ENCODE data around the gene DTWD1.
"Not testable (repeated sequence)": the region's sequence is repeated elsewhere in the genome, so short reads cannot be mapped to it uniquely, and the experiment has no call there.

Gene DTWD1

DNA sequence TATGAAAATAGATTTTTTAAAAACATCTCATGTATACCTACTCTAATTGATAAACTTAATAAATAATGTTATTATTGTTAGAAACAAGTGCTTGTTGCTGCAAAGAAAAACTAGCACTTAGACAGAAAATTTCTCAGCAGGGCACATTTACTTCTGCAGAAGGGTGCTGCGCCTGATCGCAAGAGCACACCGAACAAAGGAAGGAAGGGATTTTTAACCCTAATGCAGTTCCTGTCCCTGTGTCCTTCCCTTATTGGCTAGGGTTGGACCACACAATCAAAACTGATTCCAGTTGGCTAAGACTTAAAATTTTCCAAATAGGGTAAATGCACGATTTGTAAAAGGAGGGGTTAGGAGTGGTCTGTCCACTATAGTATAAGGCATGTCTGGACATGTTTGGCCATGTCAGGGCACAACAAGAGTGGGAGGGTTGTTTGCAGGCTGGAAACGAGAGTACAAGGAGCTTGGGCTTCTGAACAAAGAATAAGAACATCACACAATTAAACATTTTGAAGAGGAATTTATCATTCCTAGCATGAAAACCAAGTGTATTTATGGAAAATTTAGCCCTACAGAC, 4.7 kb downstream of the DTWD1 start:
- Mint-ChIP-seq H3K27ac (no peak overlapping the region), H3K4me3 (no peak overlapping the region), H3K9me3 (peaks cover 3% of the 10 kb centered on the region), H3K4me1 (peaks cover 25% of the 10 kb centered on the region), H3K36me3 (peaks cover 40% of the 10 kb centered on the region)
- ATAC-seq = no peak
- DNase-seq (ENCODE audit: low spot score in 2 of 2) = no peak

DNA sequence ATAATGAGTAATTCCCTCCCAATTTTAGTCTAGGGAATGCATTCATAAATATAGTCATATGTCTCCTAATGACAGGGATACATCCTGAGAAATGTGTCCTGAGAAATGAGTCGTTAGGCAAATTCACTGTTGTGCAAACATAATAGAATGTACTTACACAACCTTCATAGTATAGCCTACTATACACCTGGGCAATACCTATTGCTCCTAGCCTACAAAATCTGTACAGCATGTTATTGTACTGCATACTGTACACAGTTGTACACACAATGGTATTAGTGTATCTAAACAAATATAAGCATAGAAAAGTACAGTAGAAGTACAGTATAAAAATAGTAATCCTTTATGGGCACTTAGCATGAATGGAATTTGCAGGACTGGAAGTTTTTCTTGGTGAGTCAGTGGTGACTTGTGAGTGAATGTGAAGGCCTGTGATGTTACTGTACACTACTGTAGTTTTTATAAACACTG, 6.6 kb downstream of the DTWD1 start:
- peaks cover 34% of the 10 kb centered on the region for H3K36me3 Mint-ChIP-seq
- peaks cover 3% of the 10 kb centered on the region for H3K9me3 Mint-ChIP-seq
- no peak overlapping the region for H3K27ac Mint-ChIP-seq
- DNase-seq (ENCODE audit: low spot score in 2 of 2) (no peak), ATAC-seq (no peak)
- no peak overlapping the region for H3K4me3 Mint-ChIP-seq
- peaks cover 13% of the 10 kb centered on the region for H3K4me1 Mint-ChIP-seq

DNA sequence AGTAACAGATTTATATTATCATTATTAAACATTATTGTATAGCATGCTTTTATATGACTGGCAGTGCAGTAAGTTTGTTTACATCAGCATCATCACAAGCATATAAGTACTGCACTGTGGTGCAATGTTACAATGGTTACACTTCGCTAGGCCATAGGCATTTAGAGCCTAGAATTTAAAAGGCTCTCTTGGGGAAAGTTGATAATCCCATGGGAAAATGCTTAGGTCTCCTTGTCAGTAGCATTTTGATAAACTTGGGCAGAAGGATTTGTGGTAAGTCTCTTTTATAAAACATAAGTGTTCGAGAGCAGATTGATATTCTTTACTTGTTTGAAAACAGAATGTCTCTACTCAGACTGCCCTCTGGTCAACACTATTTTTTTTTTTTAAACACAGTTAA, 7.5 kb downstream of the DTWD1 start:
- H3K4me3 Mint-ChIP-seq = no peak overlapping the region
- DNase-seq (ENCODE audit: low spot score in 2 of 2) (no peak), ATAC-seq (no peak)
- H3K9me3 Mint-ChIP-seq = peaks cover 3% of the 10 kb centered on the region
- H3K4me1 Mint-ChIP-seq = peaks cover 4% of the 10 kb centered on the region
- H3K36me3 Mint-ChIP-seq = peaks cover 34% of the 10 kb centered on the region
- H3K27ac Mint-ChIP-seq = no peak overlapping the region

DNA sequence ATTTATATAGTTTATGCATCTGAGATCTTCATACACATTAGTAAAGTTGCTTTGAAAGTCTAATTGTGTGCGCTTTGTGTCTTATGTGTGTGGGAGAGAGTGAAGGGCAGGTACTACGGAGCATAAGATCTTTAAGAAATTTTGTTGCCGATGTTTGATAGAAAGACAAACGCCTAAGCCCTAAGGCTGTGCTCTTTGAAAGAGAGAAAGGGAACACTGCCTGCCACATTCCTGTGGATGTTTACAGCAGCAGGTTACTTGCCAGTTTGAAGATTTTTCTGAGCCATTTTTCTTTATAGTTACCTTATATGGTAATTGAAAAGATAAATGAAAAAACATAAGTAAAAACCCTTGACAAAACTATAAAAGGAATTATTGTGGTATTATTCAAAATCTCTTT, 17.0 kb downstream of the DTWD1 start:
- no peaks in the 10 kb centered on the region for H3K9me3 Mint-ChIP-seq
- no peak for ATAC-seq
- H3K4me1 Mint-ChIP-seq = no peaks in the 10 kb centered on the region
- H3K36me3 Mint-ChIP-seq = peaks cover 36% of the 10 kb centered on the region
- H3K4me3 Mint-ChIP-seq = no peak overlapping the region
- no peak overlapping the region for H3K27ac Mint-ChIP-seq
- DNase-seq (ENCODE audit: low spot score in 2 of 2) = no peak

DNA sequence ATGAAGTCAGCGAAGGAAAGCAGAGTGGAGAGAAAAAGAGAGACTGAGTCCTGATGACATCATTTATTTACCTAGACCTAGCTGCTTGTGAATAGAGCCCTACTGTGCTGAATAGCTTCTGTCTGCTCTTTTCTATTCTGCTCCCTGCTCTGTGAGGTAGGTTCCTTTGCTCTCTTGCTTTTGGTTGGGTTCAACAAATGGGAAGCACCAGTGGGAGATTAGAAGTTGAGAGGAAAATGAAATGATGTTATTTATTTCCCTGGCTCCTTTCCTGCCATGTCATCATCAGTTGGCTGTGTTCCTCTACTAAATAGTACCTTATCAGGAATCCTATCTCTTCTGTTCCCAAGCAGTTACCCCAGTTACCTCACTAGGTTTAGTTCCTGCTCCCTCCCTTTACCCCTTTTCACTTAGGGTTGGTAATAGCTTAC, 23.5 kb downstream of the DTWD1 start:
- Mint-ChIP-seq H3K36me3 (peaks cover 9% of the 10 kb centered on the region), H3K9me3 (no peaks in the 10 kb centered on the region), H3K4me3 (no peak overlapping the region), H3K4me1 (no peaks in the 10 kb centered on the region), H3K27ac (peak overlapping the region; percentile 35)
- DNase-seq (ENCODE audit: low spot score in 2 of 2) (no peak), ATAC-seq (no peak)

DNA sequence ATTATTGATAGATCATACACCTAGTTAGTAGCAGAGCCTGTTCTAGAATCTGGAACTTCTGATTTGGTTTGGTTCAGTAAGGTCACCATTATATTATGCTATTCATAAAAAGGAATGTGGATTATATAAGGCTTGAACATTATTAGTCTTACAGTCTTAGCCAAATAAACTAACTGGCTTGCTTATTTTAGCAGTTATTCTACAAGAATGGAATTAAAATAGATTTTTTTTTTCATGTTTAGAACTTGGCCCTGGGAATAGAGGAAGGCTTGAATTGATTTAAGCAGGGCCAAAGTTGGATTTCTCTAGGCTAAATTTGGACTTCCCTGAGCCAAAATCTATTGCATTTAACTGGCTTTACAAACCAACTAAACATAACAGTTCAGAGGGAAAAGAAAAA, 24.4 kb downstream of the DTWD1 start:
- H3K4me3 Mint-ChIP-seq = no peak overlapping the region
- H3K27ac Mint-ChIP-seq = no peak overlapping the region
- ATAC-seq (no peak), DNase-seq (ENCODE audit: low spot score in 2 of 2) (no peak)
- no peaks in the 10 kb centered on the region for H3K9me3 Mint-ChIP-seq
- H3K4me1 Mint-ChIP-seq = no peaks in the 10 kb centered on the region
- peaks cover 9% of the 10 kb centered on the region for H3K36me3 Mint-ChIP-seq

DNA sequence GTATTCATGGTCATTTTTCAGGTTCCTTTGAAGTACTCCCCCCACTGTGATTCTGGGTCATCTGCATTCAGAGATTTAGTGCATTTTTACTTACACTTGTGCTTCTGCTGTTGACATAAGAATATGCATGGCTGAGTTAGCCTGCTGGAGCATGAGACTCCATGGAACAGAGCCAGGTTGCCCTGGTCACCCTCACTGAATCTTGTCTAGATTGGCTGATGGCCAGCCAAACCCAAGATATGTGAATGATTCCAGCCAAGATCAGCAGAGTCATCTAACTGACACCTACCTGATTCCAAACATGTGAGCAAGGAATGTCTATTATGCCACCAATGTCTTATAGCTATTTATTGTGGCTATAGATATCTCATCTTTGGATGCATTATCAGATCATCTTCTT, 25.1 kb downstream of the DTWD1 start:
- ATAC-seq (no peak), DNase-seq (ENCODE audit: low spot score in 2 of 2) (no peak)
- Mint-ChIP-seq H3K36me3 (peaks cover 8% of the 10 kb centered on the region), H3K4me1 (no peaks in the 10 kb centered on the region), H3K9me3 (no peaks in the 10 kb centered on the region), H3K27ac (no peak overlapping the region), H3K4me3 (no peak overlapping the region)

DNA sequence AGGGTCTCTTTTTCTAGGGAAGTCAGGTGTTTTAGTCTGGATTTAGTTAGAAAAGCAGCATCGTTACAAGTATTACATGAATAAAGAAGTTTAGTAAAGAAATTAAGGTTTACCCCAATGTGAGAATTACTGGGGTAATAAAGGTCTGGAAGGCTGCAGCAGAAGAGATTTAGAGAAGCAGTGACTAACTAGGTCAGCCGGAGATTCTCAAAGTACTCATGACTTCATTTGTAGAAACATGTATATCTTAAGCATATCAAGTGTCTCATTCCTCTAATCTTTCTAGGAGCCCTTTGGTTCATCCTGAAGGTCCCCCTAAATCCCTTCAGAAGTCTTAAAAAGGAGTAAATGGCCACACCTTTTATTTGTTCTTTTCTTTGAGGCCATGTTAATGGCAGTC, 26.0 kb downstream of the DTWD1 start:
- ATAC-seq (no peak), DNase-seq (ENCODE audit: low spot score in 2 of 2) (no peak)
- H3K4me1 Mint-ChIP-seq = no peaks in the 10 kb centered on the region
- no peaks in the 10 kb centered on the region for H3K9me3 Mint-ChIP-seq
- H3K27ac Mint-ChIP-seq = no peak overlapping the region
- H3K36me3 Mint-ChIP-seq = no peaks in the 10 kb centered on the region
- H3K4me3 Mint-ChIP-seq = no peak overlapping the region

DNA sequence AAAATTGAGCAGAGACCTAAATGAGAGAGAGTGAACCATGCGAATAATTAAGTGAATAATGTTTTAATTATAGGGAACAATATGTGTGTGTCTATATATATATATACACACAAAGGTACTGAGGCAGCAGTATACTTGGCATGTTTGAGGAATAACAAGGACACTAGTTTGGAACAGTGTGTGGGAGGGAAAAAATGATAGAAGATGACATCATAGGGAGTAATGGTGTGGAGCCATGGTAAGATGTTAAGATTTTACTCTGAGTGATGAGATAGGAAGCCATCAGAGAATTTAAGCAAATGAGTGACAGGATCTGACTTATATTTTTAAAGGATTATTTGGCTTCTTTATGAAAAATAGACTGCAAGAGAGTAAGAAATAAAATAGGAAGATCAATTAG, 29.1 kb downstream of the DTWD1 start:
- ATAC-seq (no peak), DNase-seq (ENCODE audit: low spot score in 2 of 2) (no peak)
- no peak overlapping the region for H3K4me3 Mint-ChIP-seq
- H3K9me3 Mint-ChIP-seq = peaks cover 9% of the 10 kb centered on the region
- H3K27ac Mint-ChIP-seq = no peak overlapping the region
- H3K36me3 Mint-ChIP-seq = no peaks in the 10 kb centered on the region
- H3K4me1 Mint-ChIP-seq = no peaks in the 10 kb centered on the region

DNA sequence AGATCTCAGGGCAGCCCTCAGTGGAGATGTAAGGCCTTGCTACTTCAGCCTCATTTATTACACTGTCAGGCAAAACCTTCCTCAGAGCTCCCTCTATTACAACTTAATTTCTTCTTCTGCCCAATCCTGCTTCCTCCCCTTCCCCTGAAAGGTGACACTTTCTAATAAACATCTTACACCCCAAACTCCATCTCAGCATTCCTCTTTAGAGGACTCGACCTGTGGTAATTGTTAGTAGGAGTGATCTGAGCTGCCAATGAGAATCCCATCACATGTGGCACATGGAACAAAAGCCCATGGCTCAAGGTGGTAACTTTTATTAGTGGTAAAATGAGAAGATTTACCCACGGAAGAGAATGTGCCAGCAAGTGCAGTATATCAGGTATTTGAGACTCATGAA, 29.8 kb downstream of the DTWD1 start:
- H3K27ac Mint-ChIP-seq = no peak overlapping the region
- DNase-seq (ENCODE audit: low spot score in 2 of 2) (no peak), ATAC-seq (no peak)
- peaks cover 9% of the 10 kb centered on the region for H3K9me3 Mint-ChIP-seq
- H3K4me1 Mint-ChIP-seq = no peaks in the 10 kb centered on the region
- H3K4me3 Mint-ChIP-seq = no peak overlapping the region
- H3K36me3 Mint-ChIP-seq = no peaks in the 10 kb centered on the region

DNA sequence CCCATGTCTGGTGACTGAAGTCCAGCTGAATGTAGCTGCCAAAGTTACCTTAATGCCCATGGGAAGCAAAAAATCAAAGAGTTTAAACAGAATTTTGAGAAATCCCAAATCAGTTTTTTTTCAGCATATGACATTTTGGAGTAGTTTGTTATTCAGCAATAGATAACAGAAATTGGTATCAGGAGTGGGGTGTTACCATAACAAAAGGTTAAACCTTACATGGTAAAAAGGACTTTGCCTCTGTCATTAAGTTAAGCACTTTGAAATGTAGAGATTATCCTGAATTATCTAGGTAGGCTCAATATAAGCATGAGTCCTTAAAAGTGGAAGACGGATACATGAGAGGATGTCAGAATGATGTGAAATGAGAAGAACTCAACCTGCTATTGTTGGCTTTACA, 32.1 kb downstream of the DTWD1 start:
- H3K27ac Mint-ChIP-seq = no peak overlapping the region
- ATAC-seq = no peak
- no peak for DNase-seq (ENCODE audit: low spot score in 2 of 2)
- H3K4me3 Mint-ChIP-seq = no peak overlapping the region
- H3K36me3 Mint-ChIP-seq = no peaks in the 10 kb centered on the region
- no peaks in the 10 kb centered on the region for H3K4me1 Mint-ChIP-seq
- peaks cover 9% of the 10 kb centered on the region for H3K9me3 Mint-ChIP-seq

DNA sequence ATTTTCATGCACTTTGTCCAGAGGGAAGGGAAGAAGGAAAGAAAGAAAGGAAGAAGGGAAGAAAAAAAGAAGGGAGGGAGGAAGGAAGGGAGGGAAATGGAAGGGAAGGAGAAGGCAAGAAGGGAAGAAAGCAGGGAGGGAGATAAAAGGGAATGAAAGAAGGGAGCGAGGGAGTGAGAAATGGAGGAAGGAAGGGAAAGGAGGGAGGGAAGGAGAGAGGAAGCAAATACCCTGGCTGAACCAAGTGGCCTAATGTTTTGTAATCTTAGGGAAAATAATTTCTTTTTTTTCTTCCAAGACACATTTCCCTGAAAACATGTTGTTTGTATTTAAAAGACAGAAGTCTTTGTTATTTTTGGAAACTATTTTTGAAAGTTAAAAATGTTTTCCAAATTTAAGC, 35.9 kb downstream of the DTWD1 start:
- ATAC-seq (no peak), DNase-seq (ENCODE audit: low spot score in 2 of 2) (no peak)
- Mint-ChIP-seq H3K27ac (no peak overlapping the region), H3K4me1 (no peaks in the 10 kb centered on the region), H3K9me3 (peaks cover 9% of the 10 kb centered on the region), H3K4me3 (no peak overlapping the region), H3K36me3 (no peaks in the 10 kb centered on the region)

DNA sequence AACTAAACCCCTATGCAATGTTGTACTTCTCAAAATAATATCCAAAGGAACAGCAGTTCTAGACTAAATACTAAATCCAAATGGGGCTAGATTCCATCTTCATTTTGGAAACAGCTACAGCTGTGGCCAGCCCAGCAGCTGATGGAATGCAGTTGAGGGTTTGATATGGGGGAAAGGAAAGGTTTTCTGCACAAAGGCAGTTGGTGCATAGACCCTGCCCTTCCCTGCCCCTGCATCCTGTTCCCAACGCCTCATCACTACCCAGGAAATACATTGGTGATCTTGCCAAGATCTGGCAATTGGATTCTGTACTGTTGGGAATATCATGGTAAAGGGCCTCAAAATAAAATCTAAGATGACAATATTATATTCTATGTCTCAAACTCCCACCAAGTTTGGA, 43.9 kb downstream of the DTWD1 start:
- H3K4me3 Mint-ChIP-seq = no peak overlapping the region
- ATAC-seq = no peak
- no peaks in the 10 kb centered on the region for H3K4me1 Mint-ChIP-seq
- no peaks in the 10 kb centered on the region for H3K9me3 Mint-ChIP-seq
- DNase-seq (ENCODE audit: low spot score in 2 of 2) = no peak
- H3K36me3 Mint-ChIP-seq = no peaks in the 10 kb centered on the region
- H3K27ac Mint-ChIP-seq = no peak overlapping the region

DNA sequence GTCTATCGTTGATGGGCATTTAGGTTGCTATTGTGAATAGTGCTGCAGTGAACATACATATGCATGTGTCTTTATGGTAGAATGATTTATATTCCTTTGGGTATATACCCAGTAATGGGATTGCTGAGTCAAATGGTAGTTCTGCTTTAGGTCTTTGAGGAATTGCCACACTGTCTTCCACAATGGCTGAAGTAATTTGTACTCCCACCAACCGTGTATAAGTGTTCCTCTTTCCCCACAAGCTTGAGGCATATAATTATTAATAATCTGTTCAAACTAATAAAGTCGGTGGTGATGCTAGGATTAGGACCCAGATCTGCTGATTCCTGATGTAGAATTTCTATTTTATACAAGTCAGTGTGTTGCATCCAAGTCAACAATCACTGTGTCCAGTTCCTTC, 45.6 kb downstream of the DTWD1 start:
- H3K4me3 Mint-ChIP-seq; DNase-seq (ENCODE audit: low spot score in 2 of 2); ATAC-seq; H3K9me3 Mint-ChIP-seq; H3K36me3 Mint-ChIP-seq; H3K27ac Mint-ChIP-seq; H3K4me1 Mint-ChIP-seq: not testable (repeated sequence)

DNA sequence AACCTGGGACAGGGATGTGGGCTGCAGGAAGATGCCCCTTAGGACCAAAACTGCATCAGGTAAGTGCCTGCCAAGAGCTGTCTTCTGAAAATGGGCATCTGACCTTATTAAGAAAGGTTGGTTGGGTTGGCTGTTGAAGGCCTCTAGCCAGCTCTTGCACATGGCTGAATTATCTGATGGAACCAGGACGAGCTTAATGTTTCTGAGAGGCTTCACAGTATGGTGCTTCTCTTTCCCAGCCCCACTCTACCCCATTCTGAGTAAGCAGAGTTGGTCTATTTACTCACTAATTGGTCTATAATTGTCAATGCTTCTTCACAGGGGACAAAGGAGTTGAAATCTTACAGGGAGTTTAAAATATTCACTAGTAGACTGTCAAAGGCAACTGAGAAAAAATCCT, 48.4 kb downstream of the DTWD1 start:
- Mint-ChIP-seq H3K9me3 (no peaks in the 10 kb centered on the region), H3K36me3 (no peaks in the 10 kb centered on the region), H3K4me3 (no peak overlapping the region), H3K27ac (no peak overlapping the region), H3K4me1 (no peaks in the 10 kb centered on the region)
- ATAC-seq = no peak
- DNase-seq (ENCODE audit: low spot score in 2 of 2) = no peak

DNA sequence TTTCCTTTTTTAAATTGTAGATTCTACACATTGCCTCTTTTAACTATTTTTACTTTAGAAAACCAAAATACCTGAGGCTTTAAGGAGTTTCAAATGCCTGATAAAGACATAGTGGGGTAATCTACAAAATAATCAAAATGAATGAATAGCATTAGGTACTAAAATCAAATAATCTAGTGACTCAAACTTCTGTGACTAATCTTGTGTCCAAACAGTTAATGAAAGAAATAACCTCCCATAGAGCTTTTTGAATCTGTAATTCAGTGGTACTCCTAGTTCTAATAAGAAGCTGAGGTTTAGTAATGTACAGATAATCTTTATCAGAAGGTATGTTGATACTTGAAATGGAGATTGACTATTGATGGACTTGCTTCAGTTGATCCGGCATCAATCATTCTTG, 53.0 kb downstream of the DTWD1 start:
- Mint-ChIP-seq H3K27ac (no peak overlapping the region), H3K4me3 (no peak overlapping the region), H3K9me3 (no peaks in the 10 kb centered on the region), H3K36me3 (no peaks in the 10 kb centered on the region), H3K4me1 (no peaks in the 10 kb centered on the region)
- no peak for DNase-seq (ENCODE audit: low spot score in 2 of 2)
- no peak for ATAC-seq

DNA sequence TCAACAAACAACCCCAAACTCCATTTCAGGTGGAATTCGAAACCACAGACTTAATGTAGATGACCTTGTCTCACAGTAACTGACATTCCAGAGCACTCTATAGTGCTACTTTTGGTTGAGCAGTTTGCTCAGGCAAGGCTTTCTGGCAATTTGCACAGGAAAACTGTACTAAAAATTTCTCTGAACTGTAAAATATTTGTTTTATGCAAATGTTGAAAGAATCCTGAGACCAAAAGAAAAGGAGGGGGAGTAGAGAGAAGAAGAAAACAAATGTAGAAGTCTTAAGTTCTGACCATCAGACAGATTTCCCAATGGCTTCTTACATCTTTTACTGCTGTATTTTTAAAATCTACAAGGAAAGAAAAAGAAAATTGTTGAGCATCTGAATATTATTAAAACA, 53.5 kb downstream of the DTWD1 start:
- Mint-ChIP-seq H3K27ac (no peak overlapping the region), H3K36me3 (no peaks in the 10 kb centered on the region), H3K9me3 (no peaks in the 10 kb centered on the region), H3K4me3 (no peak overlapping the region), H3K4me1 (no peaks in the 10 kb centered on the region)
- no peak for DNase-seq (ENCODE audit: low spot score in 2 of 2)
- ATAC-seq = no peak

Data from stimulated activated effector memory CD8-positive, alpha-beta T cell treated with anti-CD3 and anti-CD28 coated beads, Interleukin-12 subunit alpha, Interleukin-12 subunit beta, amount 100 ng/mL, for 72 hours (primary cell).